Mesendoderm (in vitro differentiated cells): ENCODE data around the gene NTRK2.

Source experiments
- DNase-seq: peaks from one replicate; pipeline ENCODE4 v3.0.0; 2013
- H2AK5ac ChIP-seq: 2 replicates; pipeline ENCODE4 v1.6.1; 2013; ENCODE audit warnings: low read length, inconsistent platforms
- H2BK120ac ChIP-seq: 2 replicates; pipeline ENCODE4 v1.6.1; 2013; ENCODE audit warnings: low read depth, mild to moderate bottlenecking, low read length, moderate library complexity, mixed read lengths
- H2BK15ac ChIP-seq: replicated peaks from 2 replicates; pipeline ENCODE4 v1.6.1; 2013; ENCODE audit warnings: low read depth, mild to moderate bottlenecking, moderate library complexity
- H2BK5ac ChIP-seq: 2 replicates; pipeline ENCODE4 v1.6.1; 2013; ENCODE audit warnings: low read length, inconsistent platforms
- H3K18ac ChIP-seq: 2 replicates; pipeline ENCODE4 v1.6.1; 2013; ENCODE audit warnings: mild to moderate bottlenecking, low read length, mixed read lengths
- H3K23ac ChIP-seq: one replicate; pipeline ENCODE4 v1.6.1; 2013; ENCODE audit warnings: low read length
- H3K27ac ChIP-seq: 2 replicates; pipeline ENCODE4 v1.5.1; 2013; ENCODE audit warnings: low read depth, mild to moderate bottlenecking, inconsistent platforms, low read length, moderate library complexity
- H3K27me3 ChIP-seq: 2 replicates; pipeline ENCODE4 v1.6.1; 2013; ENCODE audit warnings: low read length, control low read depth, mild to moderate bottlenecking, inconsistent platforms; ENCODE audit not compliant: insufficient read depth, poor library complexity
- H3K36me3 ChIP-seq: 2 replicates; pipeline ENCODE4 v1.6.1; 2013; ENCODE audit warnings: low read length, inconsistent platforms; ENCODE audit not compliant: control insufficient read depth, insufficient read depth
- H3K4ac ChIP-seq: one replicate; pipeline ENCODE4 v1.6.1; 2013; ENCODE audit warnings: low read depth, mild to moderate bottlenecking, low read length, moderate library complexity
- H3K4me1 ChIP-seq: 2 replicates; pipeline ENCODE4 v1.6.1; 2013; ENCODE audit warnings: low read depth, low read length, inconsistent platforms; ENCODE audit not compliant: control insufficient read depth
- H3K4me2 ChIP-seq: 2 replicates; pipeline ENCODE4 v1.6.1; 2013; ENCODE audit warnings: low read length
- H3K4me3 ChIP-seq: 2 replicates; pipeline ENCODE4 v1.5.1; 2013; ENCODE audit warnings: mild to moderate bottlenecking, low read length
- H3K56ac ChIP-seq: one replicate; pipeline ENCODE4 v1.6.1; 2013; ENCODE audit warnings: low read length
- H3K79me1 ChIP-seq: 2 replicates; pipeline ENCODE4 v1.6.1; 2013; ENCODE audit warnings: low read length, inconsistent platforms
- H3K79me2 ChIP-seq: 2 replicates; pipeline ENCODE4 v1.6.1; 2013; ENCODE audit warnings: mild to moderate bottlenecking, low read length; ENCODE audit not compliant: control insufficient read depth, insufficient read depth
- H3K9ac ChIP-seq: 2 replicates; pipeline ENCODE4 v1.6.1; 2013; ENCODE audit warnings: low read length, inconsistent platforms
- H4K5ac ChIP-seq: one replicate; pipeline ENCODE4 v1.6.1; 2013; ENCODE audit warnings: low read length
- H4K8ac ChIP-seq: one replicate; pipeline ENCODE4 v1.6.1; 2013; ENCODE audit warnings: low read depth, mild to moderate bottlenecking, control low read depth, low read length, moderate library complexity
- WGBS: extraction: QIAGEN DNeasy Blood & Tissue Kit; methylation state at CpG from one replicate; pipeline ENCODE4 v1.1.7; 2013; ENCODE audit warnings: low lambda C conversion rate, missing lambda C conversion rate; ENCODE audit not compliant: insufficient coverage; ENCODE audit errors: extremely low coverage; 5-methylcytosine and 5-hydroxymethylcytosine counted together

Gene NTRK2

GRCh38 chr9:84799251-84799650, 129.7 kb downstream of the NTRK2 start:
- WGBS: no CpG with 5 or more reads among the region's 2 CpGs
- Histone ChIP-seq H4K5ac (no peak overlapping the region), H3K27ac (no peak overlapping the region), H3K18ac (no peak overlapping the region), H4K8ac (no peak overlapping the region), H2BK15ac (no peak overlapping the region), H2BK5ac (no peak overlapping the region), H3K4me3 (no peak overlapping the region), H3K79me2 (no peaks in the 10 kb centered on the region), H3K4ac (no peak overlapping the region), H3K79me1 (no peaks in the 10 kb centered on the region), H3K4me1 (no peaks in the 10 kb centered on the region), H3K36me3 (no peaks in the 10 kb centered on the region), H3K4me2 (no peak overlapping the region), H3K56ac (no peak overlapping the region), H2AK5ac (no peak overlapping the region), H2BK120ac (no peak overlapping the region), H3K9ac (no peak overlapping the region), H3K27me3 (no peaks in the 10 kb centered on the region), H3K23ac (no peak overlapping the region)
- DNase-seq: no peak

- Histone ChIP-seq H3K4me3 (no peak overlapping the region), H2AK5ac (no peak overlapping the region), H3K4ac (no peak overlapping the region), H3K23ac (no peak overlapping the region), H2BK120ac (no peak overlapping the region), H3K79me1 (no peaks in the 10 kb centered on the region), H2BK5ac (no peak overlapping the region), H3K9ac (no peak overlapping the region), H3K27ac (no peak overlapping the region), H3K4me2 (no peak overlapping the region), H3K56ac (no peak overlapping the region), H3K27me3 (no peaks in the 10 kb centered on the region), H3K36me3 (no peaks in the 10 kb centered on the region), H3K4me1 (no peaks in the 10 kb centered on the region), H3K18ac (no peak overlapping the region), H2BK15ac (no peak overlapping the region), H3K79me2 (no peaks in the 10 kb centered on the region), H4K8ac (no peak overlapping the region), H4K5ac (no peak overlapping the region)
- WGBS: no CpG with 5 or more reads among the region's 5 CpGs
- DNase-seq: no peak
Observed at GRCh38 chr9:84804951-84805694, 135.6 kb downstream of the NTRK2 start.

GRCh38 chr9:84807431-84807830, 137.9 kb downstream of the NTRK2 start:
- Histone ChIP-seq H3K4me2 (no peak overlapping the region), H3K4ac (no peak overlapping the region), H2BK120ac (no peak overlapping the region), H2AK5ac (no peak overlapping the region), H2BK15ac (no peak overlapping the region), H2BK5ac (no peak overlapping the region), H3K79me1 (no peaks in the 10 kb centered on the region), H3K79me2 (no peaks in the 10 kb centered on the region), H3K27ac (no peak overlapping the region), H3K9ac (no peak overlapping the region), H3K23ac (no peak overlapping the region), H3K4me1 (no peaks in the 10 kb centered on the region), H3K4me3 (no peak overlapping the region), H4K5ac (no peak overlapping the region), H3K18ac (no peak overlapping the region), H3K56ac (no peak overlapping the region), H3K27me3 (no peaks in the 10 kb centered on the region), H3K36me3 (no peaks in the 10 kb centered on the region), H4K8ac (no peak overlapping the region)
- DNase-seq: no peak
- no CpG with 5 or more reads among the region's 5 CpGs for WGBS

- Histone ChIP-seq H3K79me1 (no peaks in the 10 kb centered on the region), H2BK120ac (no peak overlapping the region), H3K4me1 (no peaks in the 10 kb centered on the region), H4K8ac (no peak overlapping the region), H3K4me2 (no peak overlapping the region), H3K23ac (no peak overlapping the region), H3K4me3 (no peak overlapping the region), H3K79me2 (no peaks in the 10 kb centered on the region), H3K27ac (no peak overlapping the region), H2AK5ac (no peak overlapping the region), H3K18ac (no peak overlapping the region), H3K56ac (no peak overlapping the region), H3K36me3 (no peaks in the 10 kb centered on the region), H3K4ac (no peak overlapping the region), H2BK15ac (no peak overlapping the region), H3K9ac (no peak overlapping the region), H2BK5ac (no peak overlapping the region), H3K27me3 (no peaks in the 10 kb centered on the region), H4K5ac (no peak overlapping the region)
- no peak for DNase-seq
- no CpG with 5 or more reads among the region's 4 CpGs for WGBS
Observed at GRCh38 chr9:84807870-84808390, 138.4 kb downstream of the NTRK2 start.

GRCh38 chr9:84808416-84808815, 138.9 kb downstream of the NTRK2 start:
- no peak overlapping the region for H2BK5ac ChIP-seq

More at GRCh38 chr9:84808416-84808815, 138.9 kb downstream of the NTRK2 start:
- Histone ChIP-seq H3K9ac (no peak overlapping the region), H3K23ac (no peak overlapping the region), H3K4me1 (no peaks in the 10 kb centered on the region), H3K27ac (no peak overlapping the region), H3K79me2 (no peaks in the 10 kb centered on the region), H2BK120ac (no peak overlapping the region), H3K27me3 (no peaks in the 10 kb centered on the region), H4K8ac (no peak overlapping the region), H3K4me2 (no peak overlapping the region), H3K4ac (no peak overlapping the region), H2BK15ac (no peak overlapping the region), H4K5ac (no peak overlapping the region), H3K36me3 (no peaks in the 10 kb centered on the region), H3K79me1 (no peaks in the 10 kb centered on the region), H2AK5ac (no peak overlapping the region), H3K18ac (no peak overlapping the region), H3K56ac (no peak overlapping the region), H3K4me3 (no peak overlapping the region)
- DNase-seq: no peak
